ENCODE data around the gene ZBTB38.

ZBTB38 gene

DNA sequence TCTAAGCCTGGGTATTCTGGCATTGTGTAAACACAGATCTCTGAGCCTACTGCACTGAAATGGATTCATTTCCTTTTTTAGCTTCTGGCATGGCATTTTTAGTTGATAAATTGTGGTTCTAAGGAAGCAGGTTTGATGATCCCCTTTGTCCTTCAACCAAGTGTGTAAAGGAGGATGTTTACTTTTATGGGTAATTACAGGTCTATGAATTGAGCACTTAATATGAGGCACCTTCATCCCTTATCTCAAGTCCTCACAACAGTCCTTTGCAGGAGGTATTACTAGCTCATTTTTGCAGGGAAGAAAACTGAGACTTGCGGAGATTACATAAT is 30.8 kb upstream of the ZBTB38 start:
- DNase-seq, result no peak

DNA sequence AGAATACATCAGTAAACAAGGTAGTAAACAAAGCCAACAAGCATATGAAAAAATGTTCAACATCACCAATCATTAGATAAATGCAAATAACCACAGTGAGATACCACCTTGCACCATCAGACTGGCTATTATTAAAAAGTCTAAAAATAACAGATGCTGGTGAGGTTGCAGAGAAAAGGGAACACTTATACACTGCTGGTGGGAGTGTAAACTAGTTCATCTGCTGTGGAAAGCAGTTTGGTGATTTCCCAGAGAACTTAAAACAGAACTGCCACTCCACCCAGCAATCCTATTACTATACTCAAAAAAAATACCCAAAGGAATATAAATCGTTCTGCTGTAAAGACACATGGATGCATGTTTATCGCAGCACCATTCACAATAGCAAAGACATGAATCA is 30.3 kb upstream of the ZBTB38 start:
- no peak for DNase-seq

DNA sequence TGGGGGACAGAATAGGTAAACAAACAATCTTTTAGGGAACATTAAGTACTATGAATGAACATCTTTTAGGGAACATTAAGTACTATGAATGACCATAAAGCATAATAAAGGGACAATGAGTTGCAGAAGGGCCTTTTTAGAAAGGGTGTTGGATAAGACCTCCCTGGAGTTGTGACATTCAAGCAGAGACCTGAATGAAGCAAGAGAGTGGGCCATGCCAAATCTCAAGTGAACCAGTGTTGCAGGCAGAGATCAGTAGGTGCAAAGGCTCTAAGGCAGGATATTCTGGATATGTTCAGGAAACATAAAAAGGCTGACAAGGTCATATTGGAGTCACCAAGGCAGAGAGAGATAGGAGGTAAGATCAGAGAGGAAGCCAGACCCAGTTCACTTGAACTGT is 29.4 kb upstream of the ZBTB38 start:
- no peak for DNase-seq

DNA sequence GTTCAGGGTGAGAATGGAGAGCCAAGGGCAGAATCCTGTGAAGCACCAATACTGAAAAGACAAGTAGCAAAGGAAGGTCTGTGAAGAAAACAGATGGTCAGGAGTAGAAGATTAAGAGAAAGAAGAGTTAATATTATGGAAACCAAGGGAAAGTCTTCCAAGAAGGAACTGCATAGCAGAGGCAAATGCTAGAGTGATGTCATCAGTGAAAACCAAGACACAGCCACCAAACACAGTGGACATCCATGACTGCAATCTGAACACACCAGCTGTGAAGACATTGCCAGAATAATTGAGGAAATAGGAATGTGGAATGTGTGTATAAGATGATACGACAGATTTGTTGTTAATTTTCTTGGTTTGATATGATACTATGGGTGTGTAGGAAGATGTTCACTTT is 26.8 kb upstream of the ZBTB38 start:
- DNase-seq, result no peak

DNA sequence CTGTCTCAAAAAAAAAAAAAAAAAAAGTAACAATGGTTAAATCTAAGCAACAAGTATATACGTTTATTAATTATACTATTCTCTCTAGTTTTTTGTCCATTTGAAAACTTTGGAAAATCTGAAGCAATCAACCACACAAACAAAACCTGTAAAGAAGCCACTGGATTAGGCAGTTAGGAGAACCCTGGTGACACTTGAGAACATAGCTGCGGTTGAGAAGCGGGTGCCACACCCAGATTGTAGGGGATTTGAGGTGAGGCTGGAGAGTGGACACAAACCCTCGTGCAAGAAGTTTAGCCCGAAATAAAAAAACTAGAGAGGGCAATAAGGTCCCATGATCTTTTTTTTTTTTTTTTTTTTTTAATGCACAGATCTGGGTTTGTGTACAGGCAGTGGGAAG is 25.9 kb upstream of the ZBTB38 start:
- DNase-seq, result no peak

DNA sequence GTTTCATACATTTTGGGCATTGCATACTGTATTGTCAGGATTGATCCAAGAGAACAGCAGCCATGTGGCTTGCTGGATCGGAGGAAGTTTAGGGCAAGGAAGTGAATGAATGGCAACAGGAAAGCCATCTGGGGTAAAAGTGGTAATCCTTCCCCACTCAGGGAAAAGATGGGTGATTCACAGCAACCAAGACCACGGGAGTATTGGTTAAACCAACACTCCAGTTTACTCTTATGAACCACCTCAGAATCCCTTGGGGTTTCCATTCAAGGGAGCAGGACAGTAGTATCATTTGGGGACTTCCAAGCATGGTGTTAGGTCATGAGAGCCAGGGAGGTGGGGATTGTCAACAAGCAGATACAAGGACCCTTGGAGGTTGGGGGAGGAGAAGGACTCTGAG is 25.2 kb upstream of the ZBTB38 start:
- DNase-seq, result no peak

DNA sequence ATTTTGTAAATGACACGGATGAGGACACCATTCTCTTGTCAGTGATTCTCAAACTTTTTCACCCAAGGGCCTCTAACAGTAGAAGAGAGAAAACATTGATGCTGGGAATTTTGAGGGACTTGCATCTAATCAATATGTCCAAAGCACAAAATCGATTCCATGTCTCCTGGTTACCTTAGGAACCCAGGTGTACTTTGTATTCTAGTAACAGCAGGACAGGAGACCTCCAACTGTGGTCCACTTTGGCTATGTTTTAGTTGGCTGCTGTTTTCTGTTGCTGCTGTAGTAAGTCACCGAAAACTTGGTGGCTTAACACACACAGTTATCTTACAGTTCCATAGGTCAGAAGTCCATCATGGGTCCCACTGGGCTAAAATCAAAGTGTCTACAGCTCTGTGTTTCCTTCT is 24.4 kb upstream of the ZBTB38 start:
- DNase-seq, result no peak

DNA sequence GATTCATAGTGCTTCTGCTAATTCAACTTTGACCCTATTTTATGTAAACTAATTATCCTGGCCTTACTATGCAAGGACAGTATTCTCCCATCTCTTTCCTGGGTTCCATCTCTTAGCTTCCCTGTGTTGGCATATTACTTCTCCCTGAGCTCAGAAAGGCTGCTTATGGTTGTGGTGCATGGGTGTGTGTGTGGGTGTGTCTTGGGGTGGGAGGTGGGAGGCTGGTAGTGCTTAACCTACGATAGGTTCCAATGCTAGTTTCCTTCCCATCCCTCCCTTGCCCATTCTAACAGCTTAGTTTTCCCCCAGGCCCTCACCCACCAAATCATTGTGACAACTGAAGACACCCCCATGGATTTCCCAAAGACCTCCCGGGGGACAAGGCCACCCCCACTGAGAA is 22.8 kb upstream of the ZBTB38 start:
- no peak for DNase-seq

DNA sequence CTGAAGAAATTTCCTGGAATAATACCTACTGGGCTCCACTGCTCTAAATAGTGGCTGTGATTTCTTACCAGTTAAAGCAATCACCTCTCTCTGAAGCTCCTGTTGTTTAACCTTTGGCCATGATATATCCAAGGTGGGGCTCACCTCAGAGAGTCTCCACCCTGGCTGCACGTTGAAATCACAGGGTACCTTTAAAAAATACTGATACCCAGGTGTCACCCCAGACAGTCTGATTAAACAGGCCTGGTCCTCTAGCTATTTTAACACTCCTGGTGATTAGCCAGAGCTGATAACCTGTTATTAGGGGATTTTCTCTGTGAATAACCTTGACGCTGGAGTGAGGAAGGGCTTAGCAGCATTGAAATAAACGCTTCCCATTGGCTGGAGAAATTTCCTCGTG is 22.3 kb upstream of the ZBTB38 start:
- no peak for DNase-seq

DNA sequence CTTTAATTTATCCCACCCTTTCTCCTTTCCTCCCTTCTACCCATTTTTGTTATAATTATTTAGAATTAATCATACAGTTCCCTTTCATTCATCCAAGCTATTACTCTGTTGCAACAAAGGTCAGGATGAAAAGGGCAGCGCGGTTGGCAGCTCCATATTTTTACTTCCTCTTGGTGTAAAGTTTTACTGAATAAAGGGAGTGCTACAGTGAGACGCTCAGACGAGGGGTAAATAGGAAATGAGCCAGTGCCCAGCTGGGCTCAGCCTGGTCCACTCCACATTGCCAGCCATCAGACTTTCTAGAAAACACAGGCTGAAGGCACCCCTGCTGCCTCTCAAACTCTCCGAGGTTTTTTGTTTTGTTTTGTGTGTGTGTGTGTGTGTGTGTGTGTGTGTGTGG is 21.9 kb upstream of the ZBTB38 start:
- DNase-seq, result no peak

DNA sequence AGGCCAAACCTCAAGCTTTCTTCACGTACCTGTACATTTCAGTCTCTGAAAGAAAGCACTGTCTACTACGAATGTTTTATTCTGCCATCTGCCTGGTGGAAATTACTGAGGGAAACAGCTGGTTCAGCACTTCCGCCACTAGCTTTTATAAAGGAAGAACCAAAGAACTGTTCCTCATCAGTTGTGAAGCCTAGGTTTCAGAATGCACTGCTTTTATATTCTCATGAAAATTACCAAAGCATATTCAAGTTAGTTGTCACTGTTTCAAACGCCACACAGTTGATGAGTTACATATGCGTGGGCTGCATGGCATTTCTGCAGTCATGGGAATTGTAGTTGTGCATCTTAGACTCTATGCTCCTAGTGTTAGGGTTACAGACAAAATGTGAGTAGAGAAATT is 21.5 kb upstream of the ZBTB38 start:
- no peak for DNase-seq

DNA sequence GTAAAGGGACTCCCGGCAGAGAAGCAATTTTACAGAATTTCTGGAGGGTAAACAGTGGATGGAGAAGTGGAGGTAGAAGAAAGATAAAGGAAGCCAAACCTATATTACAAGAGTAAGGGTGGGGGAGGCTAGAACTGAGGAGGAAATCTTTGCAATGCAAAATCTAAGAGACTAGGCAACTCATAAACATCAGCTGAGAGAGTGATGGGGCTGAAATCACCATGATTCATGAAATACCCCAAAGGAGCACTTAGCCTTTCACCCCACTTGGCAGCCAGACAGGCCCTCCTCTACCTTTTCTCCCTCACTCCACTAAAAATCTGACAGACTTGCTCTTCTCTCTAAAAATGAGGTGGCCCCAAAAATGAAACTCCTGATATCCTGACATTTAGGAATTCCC is 19.5 kb upstream of the ZBTB38 start:
- no peak for DNase-seq

DNA sequence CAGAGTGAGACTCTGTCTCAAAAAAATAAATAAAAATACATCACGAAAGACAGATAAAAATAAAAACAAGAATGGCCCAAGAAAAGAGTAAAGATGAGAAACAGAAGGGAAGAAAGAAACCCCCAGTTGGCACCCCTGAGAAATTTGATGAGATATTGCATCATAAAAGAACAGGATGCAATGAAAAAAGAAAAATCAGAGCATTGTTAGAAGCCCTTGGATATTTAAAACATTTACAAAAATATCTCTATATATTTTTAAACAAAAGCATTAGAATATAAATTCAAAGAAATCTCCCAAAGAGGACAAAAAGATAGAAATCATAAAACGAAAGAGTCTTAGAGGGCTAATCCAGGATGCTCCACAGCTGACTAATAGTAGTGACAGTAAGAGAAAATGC is 18.6 kb upstream of the ZBTB38 start:
- no peak for DNase-seq

DNA sequence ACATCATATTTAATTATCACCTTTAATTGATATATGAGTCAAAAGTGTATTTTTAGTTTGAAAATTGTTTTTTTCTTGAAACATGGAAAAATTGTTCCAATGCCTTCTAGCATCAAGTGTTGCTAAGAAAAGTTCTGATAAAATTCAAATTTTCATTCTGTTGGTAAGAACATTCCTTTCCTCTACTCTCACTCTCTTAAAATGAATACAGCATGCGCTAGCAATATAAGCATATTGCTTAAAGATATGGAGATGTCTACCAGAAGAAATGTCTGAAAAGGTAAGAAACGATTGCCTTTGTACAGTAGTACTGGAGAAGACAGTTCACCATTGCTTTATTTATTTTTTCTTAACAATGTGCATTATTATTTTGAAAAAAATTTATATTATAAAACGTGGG is 17.6 kb upstream of the ZBTB38 start:
- DNase-seq, result no peak

DNA sequence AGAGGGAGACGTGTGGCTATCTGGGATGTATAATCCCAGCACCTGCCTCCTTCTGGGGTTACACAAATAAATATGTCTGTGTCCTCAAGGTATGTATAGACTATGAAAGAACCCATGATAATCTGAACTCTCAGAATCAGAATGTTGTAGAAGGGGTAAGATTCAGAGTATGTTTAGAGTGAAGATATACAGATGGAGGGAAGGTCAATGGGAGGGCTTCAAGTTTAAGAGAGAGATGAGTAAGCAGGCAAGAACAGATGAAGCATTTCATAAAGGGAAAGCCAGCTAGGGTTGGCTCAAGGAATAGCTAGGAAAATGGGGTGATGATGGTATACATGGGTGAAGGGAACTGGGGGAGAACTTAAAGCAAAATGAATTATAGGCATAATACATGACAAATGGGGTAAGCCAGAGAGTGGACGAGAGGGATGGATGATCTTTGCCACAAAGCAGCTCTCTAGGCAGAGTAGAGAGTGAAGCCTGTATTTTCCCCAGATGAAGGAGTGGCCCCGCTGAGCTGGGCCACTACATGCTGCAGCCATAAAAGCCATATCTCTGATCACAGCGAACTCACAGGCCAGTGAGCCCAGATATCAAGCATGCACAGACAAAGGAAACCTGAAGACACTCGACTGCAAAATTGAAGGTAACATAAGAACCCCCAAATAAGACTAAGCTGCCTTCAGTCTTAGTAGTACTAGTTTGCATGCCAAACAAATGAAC is 15.9 kb upstream of the ZBTB38 start:
- no peak for DNase-seq

DNA sequence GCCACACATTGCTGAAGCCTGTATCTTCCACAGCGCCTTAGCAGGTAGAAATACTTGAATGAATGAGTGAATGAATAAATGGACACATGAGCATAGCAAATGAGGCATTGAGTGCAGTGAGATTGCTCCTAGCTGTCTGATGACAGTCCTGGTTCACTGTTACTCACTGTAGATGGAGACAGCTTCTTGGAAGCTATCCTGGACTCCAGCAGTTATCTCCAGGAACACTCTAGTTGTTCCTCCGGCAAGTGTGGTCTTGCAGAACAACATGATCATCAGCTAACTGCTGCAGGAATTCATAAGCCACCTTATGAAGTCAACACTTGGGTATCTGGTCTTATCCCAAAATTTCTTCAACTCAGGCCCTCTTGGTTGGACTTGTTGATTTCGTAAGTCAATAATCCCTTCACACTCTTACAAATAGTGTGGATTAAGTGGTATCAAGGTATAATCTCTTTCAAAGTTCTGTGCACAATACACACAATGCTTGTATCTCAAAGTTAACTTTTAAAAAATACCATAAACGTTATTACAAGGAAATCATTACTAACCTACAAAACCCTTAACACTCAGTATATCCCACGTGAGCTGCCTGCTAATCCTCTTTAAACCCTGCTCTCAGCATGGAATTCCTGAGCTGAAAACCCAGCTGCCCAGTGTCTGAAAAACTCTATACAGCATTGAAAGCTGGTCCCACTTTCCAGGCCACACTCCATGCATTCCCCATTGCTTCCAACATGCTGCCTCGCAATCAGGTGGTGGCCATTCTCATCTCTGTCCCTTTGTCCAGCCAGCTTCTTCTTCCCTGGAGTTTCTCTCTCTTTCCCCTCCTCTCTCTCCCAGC is 14.4 kb upstream of the ZBTB38 start:
- DNase-seq, result no peak

DNA sequence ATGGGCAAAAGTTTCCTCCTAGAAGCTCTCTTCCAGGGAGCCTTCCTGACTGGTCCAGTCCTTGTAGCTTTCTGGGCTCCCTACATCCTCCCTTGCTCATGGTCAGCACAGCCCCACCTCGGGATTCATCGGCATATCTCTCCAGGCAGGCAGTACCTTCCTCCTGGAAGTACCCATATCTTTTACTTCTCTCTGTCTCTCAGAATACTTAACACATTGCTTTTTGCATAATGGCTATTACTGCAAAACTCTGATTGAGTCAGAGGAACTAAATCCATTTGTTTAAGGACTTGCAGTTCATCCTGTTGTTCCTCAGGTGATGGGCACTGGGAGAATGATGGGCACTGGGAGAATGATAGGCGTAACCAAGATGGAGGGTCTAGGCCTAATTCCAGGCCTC is 13.8 kb upstream of the ZBTB38 start:
- no peak for DNase-seq

DNA sequence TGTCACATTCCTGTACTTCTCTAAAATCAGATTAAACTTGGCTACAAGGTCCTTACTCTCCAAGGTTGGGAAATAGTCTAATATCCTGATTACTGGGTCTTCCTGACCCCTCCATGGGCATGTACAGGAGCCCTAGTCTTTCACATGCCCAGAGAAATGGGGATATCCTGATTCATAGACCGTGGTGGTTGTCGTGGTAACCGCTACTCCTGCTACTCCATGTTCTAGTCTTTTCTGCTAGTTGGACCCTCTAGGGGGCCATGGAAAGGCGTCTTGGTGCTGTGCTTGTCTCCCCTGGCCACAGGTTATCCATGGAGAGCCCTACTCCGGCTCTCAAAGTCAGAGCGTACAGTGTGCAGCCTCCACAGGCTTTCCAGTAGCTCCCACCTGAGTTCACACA is 13.1 kb upstream of the ZBTB38 start:
- no peak for DNase-seq

DNA sequence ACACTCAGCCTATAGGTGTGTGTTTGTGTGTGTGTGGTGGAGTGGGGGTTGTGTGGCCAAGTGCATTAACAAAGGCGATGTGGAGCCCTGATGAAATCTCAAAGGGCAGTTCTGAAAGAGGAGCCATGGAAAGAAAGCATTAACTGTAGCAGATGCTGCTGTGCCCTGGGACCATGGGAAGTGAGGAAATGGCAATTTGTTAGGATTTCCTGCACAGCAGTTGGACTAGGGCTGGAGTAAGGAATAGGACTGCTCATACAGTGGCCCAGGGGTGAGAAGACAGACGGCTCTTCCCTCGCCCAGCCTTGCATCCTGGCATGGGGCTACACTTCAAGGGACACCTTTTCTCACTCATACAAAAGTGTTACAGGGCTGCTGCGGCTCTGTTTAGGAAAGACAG is 12.3 kb upstream of the ZBTB38 start:
- no peak for DNase-seq

DNA sequence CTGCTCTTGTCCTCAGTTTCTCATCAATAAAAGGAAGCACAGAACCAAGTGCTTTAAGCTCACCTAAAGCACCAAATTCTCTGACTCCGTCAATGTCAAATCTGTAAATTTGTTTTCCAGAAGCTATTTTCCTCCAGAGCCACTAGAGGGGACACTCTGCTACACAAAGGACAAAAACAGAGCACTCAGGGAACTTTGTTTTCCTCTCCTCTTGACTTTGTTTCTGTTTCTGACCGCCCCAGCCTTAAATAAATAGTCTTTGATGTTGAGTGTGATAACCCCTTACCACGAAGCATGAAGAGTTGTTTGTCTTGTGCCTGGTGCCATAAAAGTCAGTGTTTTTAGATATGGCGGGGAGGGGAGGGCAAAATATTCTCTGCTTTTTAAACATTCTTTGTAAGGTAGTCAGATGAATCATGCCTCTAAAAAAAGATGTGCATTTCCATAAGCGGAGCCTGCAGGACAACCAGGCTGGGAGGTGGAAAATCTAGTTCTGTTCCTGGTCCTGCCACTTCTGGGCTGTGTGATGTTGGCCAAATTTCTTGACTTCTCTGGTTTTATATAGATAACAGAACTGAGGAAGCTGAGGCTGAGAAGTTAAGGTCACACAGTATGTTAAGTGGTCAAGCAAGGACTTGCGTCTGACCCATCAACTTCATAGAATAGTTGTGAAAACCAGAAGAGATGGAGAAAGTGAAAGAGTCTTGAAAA is 7.3 kb upstream of the ZBTB38 start:
- peak; percentile 42 for DNase-seq

DNA sequence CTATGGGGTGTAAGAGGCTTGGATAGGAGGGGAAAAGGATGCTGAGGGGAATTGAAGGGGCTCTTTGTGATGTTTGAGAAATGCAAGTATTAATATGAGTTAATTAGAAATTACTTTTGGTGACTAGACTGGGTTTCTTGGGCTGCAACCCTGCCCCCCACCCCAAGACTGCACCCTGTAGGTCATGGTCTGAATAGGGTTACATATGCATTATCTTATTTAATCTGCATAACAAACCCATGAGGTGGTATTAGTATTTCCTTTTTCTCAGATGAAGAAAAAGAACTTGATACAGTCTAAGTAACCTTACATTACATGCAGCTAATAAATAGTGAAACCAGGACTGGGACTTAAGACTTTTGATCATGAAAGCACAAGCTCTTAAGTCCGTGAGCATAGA is 5.6 kb upstream of the ZBTB38 start:
- no peak for DNase-seq

DNA sequence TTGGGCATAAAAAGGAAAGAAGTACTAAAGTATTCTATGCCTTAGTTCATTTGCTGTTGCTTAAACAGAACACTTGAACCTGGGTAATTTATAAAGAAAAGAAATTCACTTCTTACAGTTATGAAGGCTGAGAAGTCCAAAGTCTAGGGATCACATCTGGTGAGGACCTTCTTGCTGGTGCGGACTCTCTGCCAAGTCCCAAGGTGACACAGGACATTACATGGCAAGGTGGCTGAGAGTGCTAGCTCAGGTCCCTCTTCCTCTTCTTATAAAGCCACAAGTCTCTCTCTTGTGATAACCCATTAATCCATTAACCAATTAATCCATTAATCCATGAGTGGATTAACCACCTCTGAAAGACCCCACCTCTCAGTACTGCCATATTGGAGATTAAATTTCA is 3.1 kb upstream of the ZBTB38 start:
- no peak for DNase-seq

DNA sequence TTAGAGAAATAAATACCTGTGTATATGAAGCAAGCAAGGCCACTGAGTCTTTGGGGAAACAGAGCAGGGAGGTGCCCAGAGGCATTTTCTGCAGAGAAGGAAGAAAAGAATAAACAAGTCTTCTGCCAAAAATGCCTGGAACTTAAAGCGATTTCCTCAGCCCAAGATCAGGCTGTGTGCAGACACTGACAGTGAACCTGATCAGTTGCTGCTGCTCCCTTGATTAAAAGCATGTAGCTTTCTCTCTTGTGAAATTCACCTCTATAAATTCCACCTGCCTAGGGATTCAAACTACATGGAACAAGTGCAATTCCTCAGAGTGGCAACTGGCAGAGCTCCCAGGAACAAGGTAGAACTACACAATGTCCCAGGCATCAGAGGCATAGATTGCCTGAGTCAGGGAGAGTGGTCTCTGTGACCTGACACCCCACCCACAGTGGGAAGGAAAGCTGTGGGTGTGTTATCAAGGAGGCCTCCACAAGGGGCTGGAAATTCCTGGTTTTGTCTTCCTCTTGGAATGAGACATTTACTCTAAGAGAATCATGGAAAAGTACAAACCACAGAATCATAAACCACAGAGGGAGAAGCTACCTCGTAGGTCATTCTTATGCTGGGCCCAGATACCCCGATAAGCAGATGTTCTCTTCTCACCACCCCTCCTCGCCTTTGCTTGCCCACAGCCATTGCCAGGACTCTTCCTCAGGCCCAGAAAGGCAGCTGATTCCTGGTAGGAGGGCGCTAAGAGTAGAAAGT is 1.8 kb upstream of the ZBTB38 start:
- DNase-seq, result no peak

All from central memory CD4-positive, alpha-beta T cell (primary cell).